Astrocyte (in vitro differentiated cells and primary cell): Measurements from ENCODE around the gene MOXD1. TPM values are rescaled to one million over a fixed set of nuclear protein-coding genes. Genes with fewer than 3 reads are reported as not detected.

Experiments
- DNase-seq: peaks from one replicate; pipeline ENCODE4 v3.0.0-alpha.2; 2010; ENCODE audit warnings: low read depth
- FAIRE-seq: peaks from 2 replicates; lab custom pipeline; 2011; peaks lifted over from hg19 to GRCh38; lab: Jason Lieb, UNC
- H2AFZ ChIP-seq: 2 replicates; pipeline ENCODE4 v1.6.0; 2012; ENCODE audit warnings: low read depth, low read length, inconsistent platforms
- H3K27ac ChIP-seq: 2 replicates; pipeline ENCODE4 v1.5.1; 2011; ENCODE audit warnings: low read depth, low read length, inconsistent platforms
- H3K27me3 ChIP-seq: 2 replicates; pipeline ENCODE4 v1.6.0; 2011; ENCODE audit warnings: low read length, inconsistent platforms; ENCODE audit not compliant: insufficient read depth
- H3K36me3 ChIP-seq: 2 replicates; pipeline ENCODE4 v1.5.1; 2011; ENCODE audit warnings: low read length, inconsistent platforms; ENCODE audit not compliant: insufficient read depth
- H3K4me1 ChIP-seq: 2 replicates; pipeline ENCODE4 v1.5.1; 2011; ENCODE audit warnings: low read length, inconsistent platforms; ENCODE audit not compliant: insufficient read depth
- H3K4me2 ChIP-seq: 2 replicates; pipeline ENCODE4 v1.6.0; 2012; ENCODE audit warnings: low read length, inconsistent platforms
- H3K4me3 ChIP-seq: 2 replicates; pipeline ENCODE4 v1.5.1; 2011; ENCODE audit warnings: low read depth, mild to moderate bottlenecking, low read length, inconsistent platforms; ENCODE audit not compliant: insufficient read depth
- H3K79me2 ChIP-seq: 2 replicates; pipeline ENCODE4 v1.6.0; 2012; ENCODE audit warnings: mild to moderate bottlenecking, low read length, inconsistent platforms; ENCODE audit not compliant: insufficient read depth
- H3K9ac ChIP-seq: 2 replicates; pipeline ENCODE4 v1.6.0; 2012; ENCODE audit warnings: mild to moderate bottlenecking, low read length, inconsistent platforms
- H3K9me3 ChIP-seq: 2 replicates; pipeline ENCODE4 v1.5.1; 2012; ENCODE audit warnings: low read depth, mild to moderate bottlenecking, low read length, inconsistent platforms; ENCODE audit not compliant: insufficient read depth
- H4K20me1 ChIP-seq: 2 replicates; pipeline ENCODE4 v1.6.0; 2012; ENCODE audit warnings: low read length, inconsistent platforms; ENCODE audit not compliant: insufficient read depth
- H3K27ac Mint-ChIP-seq: one replicate; pipeline ENCODE4 v1.8.0; 2021; ENCODE audit warnings: mild to moderate bottlenecking, mixed read lengths; ENCODE audit not compliant: unreplicated experiment
- H3K27me3 Mint-ChIP-seq: one replicate; pipeline ENCODE4 v1.8.0; 2021; ENCODE audit warnings: low read depth, mixed read lengths; ENCODE audit not compliant: unreplicated experiment
- H3K36me3 Mint-ChIP-seq: one replicate; pipeline ENCODE4 v1.8.0; 2021; ENCODE audit warnings: low read depth, mixed read lengths; ENCODE audit not compliant: unreplicated experiment
- H3K4me1 Mint-ChIP-seq: one replicate; pipeline ENCODE4 v1.8.0; 2021; ENCODE audit warnings: low read depth, mixed read lengths; ENCODE audit not compliant: unreplicated experiment
- H3K4me3 Mint-ChIP-seq: one replicate; pipeline ENCODE4 v1.8.0; 2021; ENCODE audit warnings: mild to moderate bottlenecking, moderate library complexity, mixed read lengths; ENCODE audit not compliant: unreplicated experiment
- H3K9me3 Mint-ChIP-seq: one replicate; pipeline ENCODE4 v1.8.0; 2021; ENCODE audit warnings: mild to moderate bottlenecking, mixed read lengths; ENCODE audit not compliant: unreplicated experiment
- EZH2 ChIP-seq: IDR thresholded peaks from 2 replicates; pipeline ENCODE4 v1.6.1; 2012; ENCODE audit warnings: mild to moderate bottlenecking, low read length, inconsistent platforms; ENCODE audit not compliant: insufficient read depth
- total RNA-seq: library from RNA; stranded (reverse); gene quantifications from 2 replicates; pipeline ENCODE4 v1.2.1, GENCODE V29; 2021
- TF ChIP-seq, protein P1 (sequence below): IDR thresholded peaks from 2 replicates; pipeline ENCODE4 v1.5.1; 2011; ENCODE audit warnings: low read depth, mild to moderate bottlenecking, inconsistent platforms, low read length, moderate library complexity; ENCODE audit not compliant: insufficient read depth

Gene MOXD1
- total RNA-seq, 1 donor from 2014 or later: 3.5 TPM

- no peaks in the 10 kb centered on the region for H3K4me1 ChIP-seq
- no peak for DNase-seq
- Mint-ChIP-seq H3K9me3 (no peaks in the 10 kb centered on the region), H3K27ac (no peak overlapping the region), H3K4me1 (peaks cover 8% of the 10 kb centered on the region), H3K4me3 (no peak overlapping the region), H3K27me3 (no peaks in the 10 kb centered on the region), H3K36me3 (no peaks in the 10 kb centered on the region)
- TF ChIP-seq, protein P1, sequence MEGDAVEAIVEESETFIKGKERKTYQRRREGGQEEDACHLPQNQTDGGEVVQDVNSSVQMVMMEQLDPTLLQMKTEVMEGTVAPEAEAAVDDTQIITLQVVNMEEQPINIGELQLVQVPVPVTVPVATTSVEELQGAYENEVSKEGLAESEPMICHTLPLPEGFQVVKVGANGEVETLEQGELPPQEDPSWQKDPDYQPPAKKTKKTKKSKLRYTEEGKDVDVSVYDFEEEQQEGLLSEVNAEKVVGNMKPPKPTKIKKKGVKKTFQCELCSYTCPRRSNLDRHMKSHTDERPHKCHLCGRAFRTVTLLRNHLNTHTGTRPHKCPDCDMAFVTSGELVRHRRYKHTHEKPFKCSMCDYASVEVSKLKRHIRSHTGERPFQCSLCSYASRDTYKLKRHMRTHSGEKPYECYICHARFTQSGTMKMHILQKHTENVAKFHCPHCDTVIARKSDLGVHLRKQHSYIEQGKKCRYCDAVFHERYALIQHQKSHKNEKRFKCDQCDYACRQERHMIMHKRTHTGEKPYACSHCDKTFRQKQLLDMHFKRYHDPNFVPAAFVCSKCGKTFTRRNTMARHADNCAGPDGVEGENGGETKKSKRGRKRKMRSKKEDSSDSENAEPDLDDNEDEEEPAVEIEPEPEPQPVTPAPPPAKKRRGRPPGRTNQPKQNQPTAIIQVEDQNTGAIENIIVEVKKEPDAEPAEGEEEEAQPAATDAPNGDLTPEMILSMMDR: no peak
- TF ChIP-seq EZH2: no peak
- no peak for FAIRE-seq
- H2AFZ ChIP-seq: no peak overlapping the region
- no peaks in the 10 kb centered on the region for H3K79me2 ChIP-seq
- H3K4me3 ChIP-seq: no peak overlapping the region
- H4K20me1 ChIP-seq: no peaks in the 10 kb centered on the region
- H3K9ac ChIP-seq: no peak overlapping the region
- no peak overlapping the region for H3K27ac ChIP-seq
- H3K4me2 ChIP-seq: no peak overlapping the region
- H3K27me3 ChIP-seq: no peaks in the 10 kb centered on the region
- no peaks in the 10 kb centered on the region for H3K36me3 ChIP-seq
- H3K9me3 ChIP-seq: no peaks in the 10 kb centered on the region
These were observed 114.2 kb downstream of the MOXD1 start for GRCh38 chr6:132287101-132287500.

DNA sequence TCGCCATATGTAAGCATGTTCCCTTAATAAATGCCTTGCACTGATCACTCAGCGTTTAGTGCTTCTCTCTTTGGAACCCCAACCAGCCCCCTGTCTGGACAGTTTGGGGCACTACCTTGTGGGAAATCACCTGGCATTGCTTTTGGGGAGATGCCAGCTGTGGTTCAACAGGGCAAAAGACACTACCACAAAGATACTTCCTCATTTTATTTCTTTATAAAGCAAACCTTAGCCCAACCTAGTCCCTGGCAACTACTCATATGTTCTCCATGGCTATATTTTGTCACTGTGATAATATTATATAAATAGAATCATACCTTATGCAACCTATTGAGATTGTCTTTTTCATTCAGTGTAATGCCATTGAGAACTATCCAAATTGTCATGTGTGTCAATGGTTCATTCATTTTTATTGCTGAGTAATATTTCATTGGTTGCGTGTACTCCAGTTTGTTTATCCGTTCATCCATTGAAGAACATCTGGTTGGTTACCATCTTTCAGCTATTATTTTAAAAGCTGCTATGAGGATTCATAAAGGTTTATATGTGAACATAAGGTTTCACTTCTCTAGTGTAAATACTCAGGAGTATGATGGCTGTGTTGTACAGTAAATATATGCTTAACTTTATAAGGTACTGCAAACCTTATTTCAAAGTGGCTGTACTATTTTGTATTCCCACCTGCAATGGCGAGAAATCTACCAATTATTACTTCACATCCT, 114.8 kb downstream of the MOXD1 start:
- no peak overlapping the region for H3K4me3 Mint-ChIP-seq
- H3K36me3 Mint-ChIP-seq: no peaks in the 10 kb centered on the region
- DNase-seq (no peak), FAIRE-seq (no peak)
- peaks cover 8% of the 10 kb centered on the region for H3K4me1 Mint-ChIP-seq
- TF ChIP-seq EZH2: no peak
- TF ChIP-seq, protein P1: no peak
- no peaks in the 10 kb centered on the region for H3K36me3 ChIP-seq
- H3K27me3 ChIP-seq: no peaks in the 10 kb centered on the region
- H3K4me2 ChIP-seq: no peak overlapping the region
- no peaks in the 10 kb centered on the region for H3K27me3 Mint-ChIP-seq
- no peaks in the 10 kb centered on the region for H4K20me1 ChIP-seq
- no peaks in the 10 kb centered on the region for H3K4me1 ChIP-seq
- H3K9me3 ChIP-seq: no peaks in the 10 kb centered on the region
- H3K79me2 ChIP-seq: no peaks in the 10 kb centered on the region
- H3K27ac ChIP-seq: no peak overlapping the region
- H3K9ac ChIP-seq: no peak overlapping the region
- no peak overlapping the region for H2AFZ ChIP-seq
- H3K9me3 Mint-ChIP-seq: no peaks in the 10 kb centered on the region
- no peak overlapping the region for H3K4me3 ChIP-seq
- H3K27ac Mint-ChIP-seq: no peak overlapping the region

DNA sequence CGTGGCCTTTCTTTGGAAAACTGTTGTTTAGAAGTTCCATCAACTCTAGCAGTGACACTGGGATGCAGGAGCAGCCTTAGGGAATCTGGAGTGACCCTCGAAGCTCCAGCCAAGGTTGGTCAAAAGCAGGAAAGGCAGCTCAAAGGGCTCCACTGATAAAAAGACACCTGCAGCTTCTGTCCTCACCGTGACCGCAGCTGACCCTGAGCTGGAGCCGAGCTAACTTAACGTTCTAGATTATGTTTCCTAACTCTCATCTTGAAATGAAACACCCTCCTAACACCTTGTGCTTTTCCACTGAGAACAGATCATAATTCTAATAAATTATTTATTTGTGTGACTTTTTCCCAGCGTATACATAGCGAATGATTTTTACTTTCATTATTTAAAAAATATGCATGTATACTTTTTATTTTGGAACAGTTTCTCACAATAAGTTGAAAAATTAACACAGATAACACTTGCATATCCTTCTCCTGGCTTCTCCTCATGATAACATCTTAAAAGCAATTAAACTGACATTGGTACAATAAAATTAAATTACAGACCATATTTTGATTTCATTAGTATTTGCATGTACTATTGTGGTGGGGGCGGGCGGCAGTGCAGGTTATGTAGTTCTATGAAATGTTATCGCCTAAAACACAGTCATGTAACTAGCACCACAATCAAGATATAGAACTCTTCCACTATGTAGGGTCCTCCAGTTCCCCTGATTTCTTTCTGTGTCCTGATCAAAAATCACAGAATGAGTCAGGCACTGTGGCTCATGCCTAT, 116.1 kb downstream of the MOXD1 start:
- no peak overlapping the region for H3K9ac ChIP-seq
- no peaks in the 10 kb centered on the region for H3K36me3 ChIP-seq
- no peaks in the 10 kb centered on the region for H4K20me1 ChIP-seq
- H3K9me3 ChIP-seq: no peaks in the 10 kb centered on the region
- H3K79me2 ChIP-seq: no peaks in the 10 kb centered on the region
- Mint-ChIP-seq H3K27me3 (peaks cover 2% of the 10 kb centered on the region), H3K27ac (no peak overlapping the region), H3K9me3 (no peaks in the 10 kb centered on the region), H3K4me1 (peaks cover 8% of the 10 kb centered on the region), H3K36me3 (no peaks in the 10 kb centered on the region), H3K4me3 (no peak overlapping the region)
- H3K4me3 ChIP-seq: no peak overlapping the region
- no peak overlapping the region for H3K27ac ChIP-seq
- FAIRE-seq: no peak
- H2AFZ ChIP-seq: no peak overlapping the region
- no peak for TF ChIP-seq EZH2
- TF ChIP-seq, protein P1: no peak
- H3K27me3 ChIP-seq: no peaks in the 10 kb centered on the region
- no peak for DNase-seq
- no peaks in the 10 kb centered on the region for H3K4me1 ChIP-seq
- no peak overlapping the region for H3K4me2 ChIP-seq
